UCSD-AML1 (cell line): ENCODE results near the gene SIPA1.
A peak's percentile ranks its signal among the peaks of the same experiment; 100 is the strongest.
"Not testable (repeated sequence)": the region's sequence is repeated elsewhere in the genome, so short reads cannot be mapped to it uniquely, and the experiment has no call there.

Experiments used
- DNase-seq: peaks from one replicate; lab custom pipeline; 2025; ENCODE audit not compliant: unreplicated experiment; lab: John Stamatoyannopoulos, UW

The SIPA1 gene

GRCh38 chr11:65623852-65624616 is 13.9 kb upstream of the SIPA1 start:
- DNase-seq, result no peak

- DNase-seq, result no peak
Measured at GRCh38 chr11:65624931-65625627, 12.8 kb upstream of the SIPA1 start.

- DNase-seq, result peak; percentile 78
Measured at GRCh38 chr11:65625628-65626342, 12.1 kb upstream of the SIPA1 start.

GRCh38 chr11:65627202-65627601 is 10.7 kb upstream of the SIPA1 start:
- no peak for DNase-seq

- DNase-seq, result no peak
Measured at GRCh38 chr11:65629579-65629978, 8.3 kb upstream of the SIPA1 start.

- DNase-seq, result no peak
Measured at GRCh38 chr11:65630215-65630614, 7.7 kb upstream of the SIPA1 start.

- DNase-seq, result no peak
Measured at GRCh38 chr11:65633390-65634108, 4.4 kb upstream of the SIPA1 start.

- DNase-seq, result no peak
Measured at GRCh38 chr11:65634109-65634436, 3.8 kb upstream of the SIPA1 start.

- DNase-seq, result no peak
Measured at GRCh38 chr11:65634440-65634839, 3.5 kb upstream of the SIPA1 start.

GRCh38 chr11:65634905-65635731 is 2.8 kb upstream of the SIPA1 start:
- DNase-seq, result no peak

GRCh38 chr11:65636108-65637031 is 1.5 kb upstream of the SIPA1 start:
- no peak for DNase-seq

- DNase-seq, result no peak
Measured at GRCh38 chr11:65637032-65637557, 806 bp upstream of the SIPA1 start.

- DNase-seq, result not testable (repeated sequence)
Measured at GRCh38 chr11:65639228-65639597, 1.3 kb downstream of the SIPA1 start.

- peak; percentile 92 for DNase-seq
Measured at GRCh38 chr11:65639623-65640482, 2.0 kb downstream of the SIPA1 start.

GRCh38 chr11:65640483-65641296 is 2.8 kb downstream of the SIPA1 start:
- peak; percentile 92 for DNase-seq

- DNase-seq, result no peak
Measured at GRCh38 chr11:65641297-65642013, 3.6 kb downstream of the SIPA1 start.
